Measurements from ENCODE around the gene KRTAP2-2.

DNA sequence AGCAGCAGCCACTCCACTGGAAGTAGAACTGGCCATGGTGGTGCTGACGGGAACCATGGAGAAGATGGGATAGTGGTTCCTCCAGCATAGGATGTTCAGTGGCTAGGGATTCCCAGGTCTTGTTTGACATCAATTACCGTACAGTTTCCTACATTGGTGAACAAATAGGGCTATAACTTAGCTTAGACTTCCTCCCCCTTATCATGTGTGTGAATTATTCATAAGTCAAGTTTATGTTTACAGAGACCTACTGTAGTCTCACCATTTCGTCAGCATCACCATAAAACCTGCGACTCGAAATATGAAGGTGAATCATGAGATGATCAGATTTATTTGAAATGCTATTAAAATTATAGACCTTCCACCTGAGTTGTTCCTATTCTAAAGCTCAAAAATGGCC is 3.7 kb upstream of the KRTAP2-2 start:
- no peak for TF ChIP-seq TEAD4 (IDR thresholded peaks at IDR 0.05; ENCODE audit: low read depth, low read length)
- TF ChIP-seq POLR2A (IDR thresholded peaks at IDR 0.05; ENCODE audit: control extremely low read depth in 1 of 2, low read depth in 2 of 2, low read length in 2 of 2) = no peak
- no peak for TF ChIP-seq BACH1 (IDR thresholded peaks at IDR 0.05; ENCODE audit: low read length)

Data from H1 (cell line).